ENCODE data around the gene AQP5.
A peak's percentile ranks its signal among the peaks of the same experiment; 100 is the strongest.

- TF ChIP-seq POLR2A (IDR thresholded peaks at IDR 0.05; ENCODE audit: low read depth, low read length) (no peak), CTCF (IDR thresholded peaks at IDR 0.05; ENCODE audit: extremely low read depth in 1 of 2, insufficient read depth in 1 of 2, low read depth in 1 of 2, low read length in 2 of 2) (peak; percentile 53 to 80), GATA2 (IDR thresholded peaks at IDR 0.05; ENCODE audit: insufficient read depth, insufficient read length, low read depth, low read length) (no peak), MYC (IDR thresholded peaks at IDR 0.05; ENCODE audit: low read depth, low read length) (no peak), EZH2 (IDR thresholded peaks at IDR 0.05; ENCODE audit: borderline replicate concordance, low read depth, low read length, severe bottlenecking) (no peak), MAX (IDR thresholded peaks at IDR 0.05; ENCODE audit: insufficient read depth, insufficient read length) (no peak), JUN (IDR thresholded peaks at IDR 0.05; ENCODE audit: borderline replicate concordance, insufficient read depth, insufficient read length, low read depth) (no peak), FOS (IDR thresholded peaks at IDR 0.05; ENCODE audit: borderline replicate concordance, insufficient read depth, low read length) (no peak), POLR2AphosphoS5 (IDR thresholded peaks at IDR 0.05; ENCODE audit: insufficient read depth, low read depth, low read length) (no peak)
These were observed 12.6 kb downstream of the AQP5 start for GRCh38 chr12:49974231-49974675.

All from endothelial cell of umbilical vein (primary cell).